ENCODE data around the gene UBE2O.

DNA sequence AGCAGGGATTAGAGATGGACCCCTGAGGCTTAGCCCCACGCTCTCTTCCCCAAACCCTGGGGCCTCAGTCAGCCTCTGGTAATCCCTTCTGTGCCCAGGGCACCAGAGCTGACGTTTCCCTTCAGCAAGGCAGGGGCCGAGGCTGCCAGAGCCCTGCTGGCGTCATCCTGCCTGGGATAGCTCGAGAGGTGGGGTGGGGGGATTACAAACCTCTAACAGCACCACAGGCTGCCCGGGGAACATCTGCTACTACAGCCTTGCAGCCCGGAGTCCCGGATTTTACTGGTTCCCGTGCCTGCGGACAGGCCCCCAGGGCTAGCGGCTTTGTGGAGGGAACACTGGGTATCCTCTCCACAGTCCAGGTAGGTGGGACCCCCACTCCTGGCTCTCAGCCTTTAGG, 14.4 kb upstream of the UBE2O start, which contains the start of gene AANAT:
- TF ChIP-seq, protein P1, sequence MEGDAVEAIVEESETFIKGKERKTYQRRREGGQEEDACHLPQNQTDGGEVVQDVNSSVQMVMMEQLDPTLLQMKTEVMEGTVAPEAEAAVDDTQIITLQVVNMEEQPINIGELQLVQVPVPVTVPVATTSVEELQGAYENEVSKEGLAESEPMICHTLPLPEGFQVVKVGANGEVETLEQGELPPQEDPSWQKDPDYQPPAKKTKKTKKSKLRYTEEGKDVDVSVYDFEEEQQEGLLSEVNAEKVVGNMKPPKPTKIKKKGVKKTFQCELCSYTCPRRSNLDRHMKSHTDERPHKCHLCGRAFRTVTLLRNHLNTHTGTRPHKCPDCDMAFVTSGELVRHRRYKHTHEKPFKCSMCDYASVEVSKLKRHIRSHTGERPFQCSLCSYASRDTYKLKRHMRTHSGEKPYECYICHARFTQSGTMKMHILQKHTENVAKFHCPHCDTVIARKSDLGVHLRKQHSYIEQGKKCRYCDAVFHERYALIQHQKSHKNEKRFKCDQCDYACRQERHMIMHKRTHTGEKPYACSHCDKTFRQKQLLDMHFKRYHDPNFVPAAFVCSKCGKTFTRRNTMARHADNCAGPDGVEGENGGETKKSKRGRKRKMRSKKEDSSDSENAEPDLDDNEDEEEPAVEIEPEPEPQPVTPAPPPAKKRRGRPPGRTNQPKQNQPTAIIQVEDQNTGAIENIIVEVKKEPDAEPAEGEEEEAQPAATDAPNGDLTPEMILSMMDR (IDR thresholded peaks at IDR 0.05) = no peak
- TF ChIP-seq POLR2A (IDR thresholded peaks at IDR 0.05) = no peak
- TF ChIP-seq POLR2AphosphoS5 (IDR thresholded peaks at IDR 0.05) = no peak
- no peak for TF ChIP-seq EP300 (IDR thresholded peaks at IDR 0.05)

Measured in upper lobe of left lung (tissue), 4 donors.